Progenitor cell of endocrine pancreas (in vitro differentiated cells): ENCODE measurements around the gene MIB1. TPM values are rescaled to one million over a fixed set of nuclear protein-coding genes. Genes with fewer than 3 reads are reported as not detected.
A peak's percentile ranks its signal among the peaks of the same experiment; 100 is the strongest.

Experiments
- DNase-seq: peaks from one replicate; pipeline ENCODE4 v3.0.0; 2021; ENCODE audit warnings: low spot score; ENCODE audit not compliant: unreplicated experiment
- H3K27ac Mint-ChIP-seq: 2 replicates; pipeline ENCODE4 v1.8.0; 2021; ENCODE audit warnings: mild to moderate bottlenecking, moderate library complexity, mixed read lengths
- H3K27me3 Mint-ChIP-seq: 2 replicates; pipeline ENCODE4 v1.8.0; 2021; ENCODE audit warnings: mixed read lengths
- H3K36me3 Mint-ChIP-seq: 2 replicates; pipeline ENCODE4 v1.8.0; 2022; ENCODE audit warnings: mixed read lengths; ENCODE audit not compliant: insufficient read depth
- H3K4me1 Mint-ChIP-seq: 2 replicates; pipeline ENCODE4 v1.8.0; 2021; ENCODE audit warnings: low read depth, mixed read lengths
- H3K4me3 Mint-ChIP-seq: 2 replicates; pipeline ENCODE4 v1.8.0; 2021; ENCODE audit warnings: low read depth, mild to moderate bottlenecking, moderate library complexity, mixed read lengths
- H3K9me3 Mint-ChIP-seq: 2 replicates; pipeline ENCODE4 v1.8.0; 2021; ENCODE audit warnings: low read depth, mixed read lengths
- total RNA-seq: library from RNA; stranded (reverse); gene quantifications from 2 replicates; pipeline ENCODE4 v1.2.1, GENCODE V29; 2021
- TF ChIP-seq, protein P1 (sequence below): fragments of 200-600 bp; sonication (generic); IDR thresholded peaks from one replicate; pipeline ENCODE4 v1.5.0; 2021; ENCODE audit warnings: antibody characterized with exemption, mild to moderate bottlenecking; ENCODE audit not compliant: unreplicated experiment

The MIB1 gene
- total RNA-seq, 1 donor from 2014 or later = 79.5 TPM

- H3K27ac Mint-ChIP-seq = no peak overlapping the region
These were observed 170.3 kb downstream of the MIB1 start for GRCh38 chr18:21910906-21911305.

DNA sequence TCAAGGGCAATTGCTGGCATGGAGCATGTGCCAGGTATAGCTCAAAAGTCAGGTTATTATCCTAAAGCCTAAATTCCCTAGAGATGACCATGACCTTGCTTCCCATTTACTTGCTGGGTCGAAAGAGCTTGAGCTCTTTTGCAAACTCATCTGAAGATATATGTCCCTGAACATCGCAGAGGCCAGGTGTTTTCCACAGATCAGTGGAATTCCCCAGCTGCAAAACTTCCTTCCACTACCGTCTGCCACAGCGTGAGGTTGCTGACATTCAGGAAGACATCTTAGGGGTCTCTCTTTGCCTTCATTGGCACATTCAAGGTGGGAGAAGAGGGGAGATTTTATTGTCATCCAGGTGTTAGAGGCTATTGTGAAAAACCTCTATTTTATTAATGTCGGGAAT, 171.0 kb downstream of the MIB1 start:
- Mint-ChIP-seq H3K27me3 (peaks cover 4% of the 10 kb centered on the region), H3K4me3 (no peak overlapping the region), H3K27ac (no peak overlapping the region), H3K4me1 (peaks cover 30% of the 10 kb centered on the region), H3K9me3 (no peaks in the 10 kb centered on the region), H3K36me3 (no peaks in the 10 kb centered on the region)
- TF ChIP-seq, protein P1, sequence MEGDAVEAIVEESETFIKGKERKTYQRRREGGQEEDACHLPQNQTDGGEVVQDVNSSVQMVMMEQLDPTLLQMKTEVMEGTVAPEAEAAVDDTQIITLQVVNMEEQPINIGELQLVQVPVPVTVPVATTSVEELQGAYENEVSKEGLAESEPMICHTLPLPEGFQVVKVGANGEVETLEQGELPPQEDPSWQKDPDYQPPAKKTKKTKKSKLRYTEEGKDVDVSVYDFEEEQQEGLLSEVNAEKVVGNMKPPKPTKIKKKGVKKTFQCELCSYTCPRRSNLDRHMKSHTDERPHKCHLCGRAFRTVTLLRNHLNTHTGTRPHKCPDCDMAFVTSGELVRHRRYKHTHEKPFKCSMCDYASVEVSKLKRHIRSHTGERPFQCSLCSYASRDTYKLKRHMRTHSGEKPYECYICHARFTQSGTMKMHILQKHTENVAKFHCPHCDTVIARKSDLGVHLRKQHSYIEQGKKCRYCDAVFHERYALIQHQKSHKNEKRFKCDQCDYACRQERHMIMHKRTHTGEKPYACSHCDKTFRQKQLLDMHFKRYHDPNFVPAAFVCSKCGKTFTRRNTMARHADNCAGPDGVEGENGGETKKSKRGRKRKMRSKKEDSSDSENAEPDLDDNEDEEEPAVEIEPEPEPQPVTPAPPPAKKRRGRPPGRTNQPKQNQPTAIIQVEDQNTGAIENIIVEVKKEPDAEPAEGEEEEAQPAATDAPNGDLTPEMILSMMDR = no peak
- no peak for DNase-seq

More at GRCh38 chr18:21910906-21911305, 170.3 kb downstream of the MIB1 start:
- H3K27me3 Mint-ChIP-seq = peaks cover 4% of the 10 kb centered on the region
- H3K36me3 Mint-ChIP-seq = no peaks in the 10 kb centered on the region
- H3K4me3 Mint-ChIP-seq = no peak overlapping the region
- TF ChIP-seq, protein P1 = no peak
- no peak for DNase-seq
- H3K9me3 Mint-ChIP-seq = no peaks in the 10 kb centered on the region
- H3K4me1 Mint-ChIP-seq = peaks cover 30% of the 10 kb centered on the region

- no peaks in the 10 kb centered on the region for H3K36me3 Mint-ChIP-seq
- TF ChIP-seq, protein P1 = peak; percentile 56
- H3K9me3 Mint-ChIP-seq = no peaks in the 10 kb centered on the region
- H3K4me1 Mint-ChIP-seq = peaks cover 30% of the 10 kb centered on the region
- no peak for DNase-seq
- no peak overlapping the region for H3K4me3 Mint-ChIP-seq
- peaks cover 4% of the 10 kb centered on the region for H3K27me3 Mint-ChIP-seq
- peak overlapping the region; percentile 91 for H3K27ac Mint-ChIP-seq
These were observed 172.0 kb downstream of the MIB1 start for GRCh38 chr18:21912339-21913239.

DNA sequence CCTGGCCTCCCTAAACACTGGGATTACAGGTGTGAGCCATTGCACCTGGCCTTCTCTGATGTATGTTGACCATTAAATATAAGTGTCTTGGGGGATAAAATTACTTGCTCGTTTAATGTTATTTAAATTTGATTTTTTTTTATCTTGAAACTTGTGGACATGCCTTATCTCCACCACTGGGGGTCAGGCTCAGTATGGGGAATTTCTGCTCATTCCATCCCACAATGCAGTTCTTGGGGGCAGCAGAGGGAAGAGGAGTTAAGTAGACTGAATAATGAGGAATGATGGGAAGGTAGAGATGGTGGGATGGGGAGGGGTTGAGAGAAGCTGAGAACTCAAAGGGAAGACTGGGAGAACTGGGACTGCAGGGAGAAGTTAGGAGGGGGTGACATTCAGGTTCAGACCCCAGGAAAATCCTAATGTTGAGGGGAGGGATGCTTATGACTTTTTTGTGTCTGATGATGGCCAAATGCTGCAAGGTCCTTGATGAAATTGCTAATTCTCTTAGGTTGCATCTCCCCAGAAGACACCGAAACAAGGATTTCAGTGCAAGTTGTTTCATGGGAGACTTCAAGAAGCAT, 174.2 kb downstream of the MIB1 start:
- no peak overlapping the region for H3K27ac Mint-ChIP-seq
- peaks cover 4% of the 10 kb centered on the region for H3K27me3 Mint-ChIP-seq
- peaks cover 5% of the 10 kb centered on the region for H3K9me3 Mint-ChIP-seq
- TF ChIP-seq, protein P1 = peak; percentile 78
- H3K4me1 Mint-ChIP-seq = peaks cover 27% of the 10 kb centered on the region
- no peak for DNase-seq
- H3K36me3 Mint-ChIP-seq = peaks cover 2% of the 10 kb centered on the region
- no peak overlapping the region for H3K4me3 Mint-ChIP-seq

GRCh38 chr18:21915546-21915945, 175.0 kb downstream of the MIB1 start:
- no peak overlapping the region for H3K4me3 Mint-ChIP-seq
- TF ChIP-seq, protein P1 = no peak
- no peak overlapping the region for H3K27ac Mint-ChIP-seq
- peaks cover 5% of the 10 kb centered on the region for H3K9me3 Mint-ChIP-seq
- peaks cover 25% of the 10 kb centered on the region for H3K4me1 Mint-ChIP-seq
- DNase-seq = no peak
- peaks cover 3% of the 10 kb centered on the region for H3K27me3 Mint-ChIP-seq
- H3K36me3 Mint-ChIP-seq = peaks cover 2% of the 10 kb centered on the region
